ENCODE data around the gene AQP7. TPM values are rescaled to one million over a fixed set of nuclear protein-coding genes. Genes with fewer than 3 reads are reported as not detected.

The AQP7 gene
- total and polyA plus RNA-seq, 4 donors: 0.74 to 3.9 (median 1.5) TPM

GRCh38 chr9:33374634-33375237 is 27.6 kb downstream of the AQP7 start:
- no peak overlapping the region for H3K4me3 ChIP-seq
- peak overlapping the region in 1 of 2 donors; percentile 32 for H3K9ac ChIP-seq (ENCODE audit: insufficient read depth in 1 of 2, low read length in 2 of 2)
- ATAC-seq (ENCODE audit: insufficient read depth, low FRiP score): peak; percentile 89
- H3K27ac ChIP-seq (ENCODE audit: low read depth in 1 of 2, low read length in 1 of 2): peak overlapping the region in 1 of 2 donors; percentile 32
- no peaks in the 10 kb centered on the region for H3K9me3 ChIP-seq (ENCODE audit: control insufficient read depth in 4 of 4, insufficient read depth in 3 of 4, low read length in 3 of 4)
- TF ChIP-seq, protein P1, sequence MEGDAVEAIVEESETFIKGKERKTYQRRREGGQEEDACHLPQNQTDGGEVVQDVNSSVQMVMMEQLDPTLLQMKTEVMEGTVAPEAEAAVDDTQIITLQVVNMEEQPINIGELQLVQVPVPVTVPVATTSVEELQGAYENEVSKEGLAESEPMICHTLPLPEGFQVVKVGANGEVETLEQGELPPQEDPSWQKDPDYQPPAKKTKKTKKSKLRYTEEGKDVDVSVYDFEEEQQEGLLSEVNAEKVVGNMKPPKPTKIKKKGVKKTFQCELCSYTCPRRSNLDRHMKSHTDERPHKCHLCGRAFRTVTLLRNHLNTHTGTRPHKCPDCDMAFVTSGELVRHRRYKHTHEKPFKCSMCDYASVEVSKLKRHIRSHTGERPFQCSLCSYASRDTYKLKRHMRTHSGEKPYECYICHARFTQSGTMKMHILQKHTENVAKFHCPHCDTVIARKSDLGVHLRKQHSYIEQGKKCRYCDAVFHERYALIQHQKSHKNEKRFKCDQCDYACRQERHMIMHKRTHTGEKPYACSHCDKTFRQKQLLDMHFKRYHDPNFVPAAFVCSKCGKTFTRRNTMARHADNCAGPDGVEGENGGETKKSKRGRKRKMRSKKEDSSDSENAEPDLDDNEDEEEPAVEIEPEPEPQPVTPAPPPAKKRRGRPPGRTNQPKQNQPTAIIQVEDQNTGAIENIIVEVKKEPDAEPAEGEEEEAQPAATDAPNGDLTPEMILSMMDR (IDR thresholded peaks at IDR 0.05; ENCODE audit: control extremely low read depth, extremely low read depth): peak; percentile 74
- 57 to 60% methylated on average over 6 of the region's 6 CpGs for WGBS, 2 donors
- H3K4me1 ChIP-seq (ENCODE audit: control insufficient read depth in 5 of 5, insufficient read depth in 5 of 5, low read length in 5 of 5): peaks cover 0 to 2% (median 0%) of the 10 kb centered on the region in 5 donors
- no peaks in the 10 kb centered on the region for H3K27me3 ChIP-seq (ENCODE audit: control insufficient read depth in 3 of 3, insufficient read depth in 3 of 3, low read length in 2 of 3)
- peak; percentile 74 to 87 (median 81) for DNase-seq
- H3K36me3 ChIP-seq (ENCODE audit: control insufficient read depth in 4 of 4, insufficient read depth in 4 of 4, low read length in 4 of 4): peaks cover 10 to 20% (median 17%) of the 10 kb centered on the region in 4 donors

- DNase-seq (no peak), ATAC-seq (ENCODE audit: insufficient read depth, low FRiP score) (no peak)
- H3K9me3 ChIP-seq (ENCODE audit: control insufficient read depth in 4 of 4, insufficient read depth in 3 of 4, low read length in 3 of 4): no peaks in the 10 kb centered on the region
- H3K9ac ChIP-seq (ENCODE audit: insufficient read depth in 1 of 2, low read length in 2 of 2): no peak overlapping the region
- no peak overlapping the region for H3K4me3 ChIP-seq
- WGBS, 2 donors: 88 to 95% methylated on average over 9 of the region's 9 CpGs
- H3K27ac ChIP-seq (ENCODE audit: low read depth in 1 of 2, low read length in 1 of 2): no peak overlapping the region
- H3K36me3 ChIP-seq (ENCODE audit: control insufficient read depth in 4 of 4, insufficient read depth in 4 of 4, low read length in 4 of 4): peaks cover 10 to 20% (median 18%) of the 10 kb centered on the region in 4 donors
- H3K4me1 ChIP-seq (ENCODE audit: control insufficient read depth in 5 of 5, insufficient read depth in 5 of 5, low read length in 5 of 5): peaks cover 0 to 2% (median 0%) of the 10 kb centered on the region in 5 donors
- no peaks in the 10 kb centered on the region for H3K27me3 ChIP-seq (ENCODE audit: control insufficient read depth in 3 of 3, insufficient read depth in 3 of 3, low read length in 2 of 3)
- TF ChIP-seq, protein P1 (IDR thresholded peaks at IDR 0.05; ENCODE audit: control extremely low read depth, extremely low read depth): no peak
These were observed 28.2 kb downstream of the AQP7 start for GRCh38 chr9:33374190-33374589.

DNA sequence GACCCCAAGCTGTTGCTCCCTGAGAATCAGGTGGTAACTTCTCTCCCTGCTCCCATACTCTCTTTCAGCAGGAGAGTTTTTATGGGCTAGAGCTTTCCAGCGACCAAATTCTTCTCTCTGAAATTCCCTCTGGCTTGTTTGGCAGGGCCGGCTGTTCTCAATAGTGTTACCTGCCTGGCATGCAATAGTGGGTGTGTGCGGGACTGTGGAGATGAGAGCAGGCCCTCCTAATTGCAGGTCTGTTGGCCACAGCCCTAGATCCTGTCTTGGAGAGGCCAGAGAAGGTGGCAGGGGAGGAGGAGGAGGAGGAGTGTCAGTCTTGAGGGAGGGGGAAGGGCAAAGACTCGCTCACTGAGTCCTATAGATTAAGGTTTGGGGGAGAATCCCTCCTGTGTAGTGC is 29.5 kb downstream of the AQP7 start:
- no peak for ATAC-seq (ENCODE audit: insufficient read depth, low FRiP score)
- peak overlapping the region in 1 of 2 donors; percentile 1 for H3K27ac ChIP-seq (ENCODE audit: low read depth in 1 of 2, low read length in 1 of 2)

More for the DNA sequence above, 29.5 kb downstream of the AQP7 start:
- 70 to 89% methylated on average over 4 of the region's 4 CpGs for WGBS, 2 donors
- Histone ChIP-seq H3K4me1 (ENCODE audit: control insufficient read depth in 5 of 5, insufficient read depth in 5 of 5, low read length in 5 of 5) (peaks cover 0 to 2% (median 0%) of the 10 kb centered on the region in 5 donors), H3K9me3 (ENCODE audit: control insufficient read depth in 4 of 4, insufficient read depth in 3 of 4, low read length in 3 of 4) (peaks cover 0 to 3% (median 0%) of the 10 kb centered on the region in 4 donors), H3K36me3 (ENCODE audit: control insufficient read depth in 4 of 4, insufficient read depth in 4 of 4, low read length in 4 of 4) (peaks cover 10 to 24% (median 21%) of the 10 kb centered on the region in 4 donors), H3K4me3 (no peak overlapping the region), H3K9ac (ENCODE audit: insufficient read depth in 1 of 2, low read length in 2 of 2) (no peak overlapping the region), H3K27me3 (ENCODE audit: control insufficient read depth in 3 of 3, insufficient read depth in 3 of 3, low read length in 2 of 3) (no peaks in the 10 kb centered on the region)
- no peak for DNase-seq
- TF ChIP-seq, protein P1 (IDR thresholded peaks at IDR 0.05; ENCODE audit: control extremely low read depth, extremely low read depth): no peak

All from lung (tissue), 12 donors.